ENCODE measurements around the gene PPM1L. TPM values are rescaled to one million over a fixed set of nuclear protein-coding genes. Genes with fewer than 3 reads are reported as not detected.

PPM1L gene
- total and polyA plus RNA-seq, 8 donors = 5.1 to 12.7 (median 5.4) TPM

- H3K27me3 ChIP-seq = no peaks in the 10 kb centered on the region
- ATAC-seq = no peak
- DNase-seq = no peak
- no peak overlapping the region for H3K4me3 ChIP-seq
- no peaks in the 10 kb centered on the region for H3K36me3 ChIP-seq
- no peaks in the 10 kb centered on the region for H3K4me1 ChIP-seq
- intact Hi-C loops (cut with DNase I) = no loop called here
- no peaks in the 10 kb centered on the region for H3K9me3 ChIP-seq
- TF ChIP-seq CTCF (IDR thresholded peaks at IDR 0.05) = no peak
- no peak overlapping the region for H3K27ac ChIP-seq
Measured at GRCh38 chr3:160771811-160772459, 15.9 kb downstream of the PPM1L start.

- H3K9me3 ChIP-seq = no peaks in the 10 kb centered on the region
- H3K36me3 ChIP-seq = no peaks in the 10 kb centered on the region
- no peaks in the 10 kb centered on the region for H3K27me3 ChIP-seq
- no peaks in the 10 kb centered on the region for H3K4me1 ChIP-seq
- DNase-seq (no peak), ATAC-seq (no peak)
- no peak overlapping the region for H3K27ac ChIP-seq
- intact Hi-C loops (cut with DNase I) = no loop called here
- H3K4me3 ChIP-seq = no peak overlapping the region
- no peak for TF ChIP-seq CTCF (IDR thresholded peaks at IDR 0.05)
Measured at GRCh38 chr3:160773722-160774121, 17.7 kb downstream of the PPM1L start.

GRCh38 chr3:160774172-160774571, 18.1 kb downstream of the PPM1L start:
- Histone ChIP-seq H3K4me1 (no peaks in the 10 kb centered on the region), H3K4me3 (no peak overlapping the region), H3K27me3 (no peaks in the 10 kb centered on the region), H3K27ac (no peak overlapping the region), H3K36me3 (no peaks in the 10 kb centered on the region), H3K9me3 (no peaks in the 10 kb centered on the region)
- intact Hi-C loops (cut with DNase I) = no loop called here
- ATAC-seq (no peak), DNase-seq (no peak)
- no peak for TF ChIP-seq CTCF (IDR thresholded peaks at IDR 0.05)

- H3K9me3 ChIP-seq = no peaks in the 10 kb centered on the region
- TF ChIP-seq CTCF (IDR thresholded peaks at IDR 0.05) = no peak
- no peak overlapping the region for H3K27ac ChIP-seq
- H3K4me3 ChIP-seq = no peak overlapping the region
- no peaks in the 10 kb centered on the region for H3K27me3 ChIP-seq
- ATAC-seq = no peak
- intact Hi-C loops (cut with DNase I) = no loop called here
- H3K36me3 ChIP-seq = no peaks in the 10 kb centered on the region
- peaks cover 0 to 10% of the 10 kb centered on the region in 2 donors for H3K4me1 ChIP-seq
- no peak for DNase-seq
Measured at GRCh38 chr3:160778480-160778879, 22.4 kb downstream of the PPM1L start.

- no peak for TF ChIP-seq CTCF (IDR thresholded peaks at IDR 0.05)
- Histone ChIP-seq H3K36me3 (no peaks in the 10 kb centered on the region), H3K9me3 (no peaks in the 10 kb centered on the region), H3K4me3 (no peak overlapping the region), H3K27me3 (no peaks in the 10 kb centered on the region), H3K4me1 (peaks cover 0 to 10% of the 10 kb centered on the region in 2 donors), H3K27ac (no peak overlapping the region)
- ATAC-seq (no peak), DNase-seq (no peak)
- intact Hi-C loops (cut with DNase I) = no loop called here
Measured at GRCh38 chr3:160779040-160779439, 23.0 kb downstream of the PPM1L start.

Measured in left lung (tissue), 10 donors.